MM.1S (cell line): ENCODE results near the gene FCAMR.

ENCODE experiments used
- CTCF ChIP-seq: fragments of 300-600 bp; sonication (generic); IDR thresholded peaks from 2 replicates; pipeline ENCODE4 v1.5.1; 2016; ENCODE audit warnings: antibody characterized with exemption, low read length, mixed read lengths
- EZH2 ChIP-seq: fragments of 300-600 bp; sonication (generic); optimal IDR thresholded peaks from 2 replicates; pipeline ENCODE3; 2017; ENCODE audit warnings: low read depth, mild to moderate bottlenecking, antibody characterized with exemption, low read length, mixed read lengths

GRCh38 chr1:207000651-207001291 is 30.5 kb upstream of the FCAMR start:
- TF ChIP-seq EZH2 (no peak), CTCF (no peak)
